ENCODE results near the gene DROSHA.
A peak's percentile ranks its signal among the peaks of the same experiment; 100 is the strongest.

DROSHA gene

GRCh38 chr5:31380049-31380448 is 151.8 kb downstream of the DROSHA start:
- DNase-seq (ENCODE audit: low read depth), result no peak

- DNase-seq (ENCODE audit: low read depth), result peak; percentile 84
Measured at GRCh38 chr5:31378838-31379237, 153.1 kb downstream of the DROSHA start.

GRCh38 chr5:31378136-31378535 is 153.8 kb downstream of the DROSHA start:
- DNase-seq (ENCODE audit: low read depth), result no peak

- DNase-seq (ENCODE audit: low read depth), result no peak
Measured at GRCh38 chr5:31377274-31377946, 154.5 kb downstream of the DROSHA start.

GRCh38 chr5:31375999-31376720 is 155.7 kb downstream of the DROSHA start:
- DNase-seq (ENCODE audit: low read depth), result no peak

GRCh38 chr5:31372124-31372523 is 159.8 kb downstream of the DROSHA start:
- no peak for DNase-seq (ENCODE audit: low read depth)

- DNase-seq (ENCODE audit: low read depth), result no peak
Measured at GRCh38 chr5:31366941-31367340, 165.0 kb downstream of the DROSHA start.

- DNase-seq (ENCODE audit: low read depth), result no peak
Measured at GRCh38 chr5:31365776-31366175, 166.1 kb downstream of the DROSHA start.

- peak; percentile 67 for DNase-seq (ENCODE audit: low read depth)
Measured at GRCh38 chr5:31364881-31365636, 166.8 kb downstream of the DROSHA start.

- peak; percentile 64 for DNase-seq (ENCODE audit: low read depth)
Measured at GRCh38 chr5:31362931-31363568, 168.8 kb downstream of the DROSHA start.

GRCh38 chr5:31362529-31362900 is 169.4 kb downstream of the DROSHA start:
- DNase-seq (ENCODE audit: low read depth), result peak; percentile 37

GRCh38 chr5:31361704-31362528 is 170.0 kb downstream of the DROSHA start:
- peak; percentile 22 for DNase-seq (ENCODE audit: low read depth)

- peak; percentile 93 for DNase-seq (ENCODE audit: low read depth)
Measured at GRCh38 chr5:31361234-31361633, 170.7 kb downstream of the DROSHA start.

- DNase-seq (ENCODE audit: low read depth), result peak; percentile 9
Measured at GRCh38 chr5:31359839-31360238, 172.1 kb downstream of the DROSHA start.

GRCh38 chr5:31357038-31357437 is 174.9 kb downstream of the DROSHA start:
- DNase-seq (ENCODE audit: low read depth), result no peak

- peak; percentile 9 for DNase-seq (ENCODE audit: low read depth)
Measured at GRCh38 chr5:31355337-31355736, 176.6 kb downstream of the DROSHA start.
